Chondrocyte (in vitro differentiated cells): ENCODE results near the gene SELENOF. TPM values are rescaled to one million over a fixed set of nuclear protein-coding genes. Genes with fewer than 3 reads are reported as not detected.
"Not testable (repeated sequence)": the region's sequence is repeated elsewhere in the genome, so short reads cannot be mapped to it uniquely, and the experiment has no call there.

ENCODE experiments used
- DNase-seq: peaks from one replicate; pipeline ENCODE4 v3.0.0; 2021; ENCODE audit warnings: mixed read lengths, low spot score
- H3K27ac Mint-ChIP-seq: one replicate; pipeline ENCODE4 v1.8.0; 2021; ENCODE audit warnings: mild to moderate bottlenecking, moderate library complexity, mixed read lengths; ENCODE audit not compliant: unreplicated experiment
- H3K27me3 Mint-ChIP-seq: 2 replicates; pipeline ENCODE4 v1.8.0; 2021; ENCODE audit warnings: low read depth, mixed read lengths
- H3K36me3 Mint-ChIP-seq: 2 replicates; pipeline ENCODE4 v1.8.0; 2021; ENCODE audit warnings: low read depth, mixed read lengths
- H3K4me1 Mint-ChIP-seq: 2 replicates; pipeline ENCODE4 v1.8.0; 2021; ENCODE audit warnings: low read depth, mild to moderate bottlenecking, mixed read lengths
- H3K4me3 Mint-ChIP-seq: one replicate; pipeline ENCODE4 v1.8.0; 2021; ENCODE audit warnings: mild to moderate bottlenecking, moderate library complexity, mixed read lengths; ENCODE audit not compliant: unreplicated experiment
- H3K9me3 Mint-ChIP-seq: 2 replicates; pipeline ENCODE4 v1.8.0; 2021; ENCODE audit warnings: low read depth, mixed read lengths
- CTCF ChIP-seq: fragments of 200-600 bp; sonication (generic); IDR thresholded peaks from 2 replicates; pipeline ENCODE4 v1.5.0; 2021; ENCODE audit warnings: antibody characterized with exemption, mild to moderate bottlenecking, moderate library complexity
- total RNA-seq: library from RNA; stranded (reverse); gene quantifications from 3 replicates; pipeline ENCODE4 v1.2.1, GENCODE V29; 2021

The SELENOF gene
- total RNA-seq, 1 donor from 2014 or later = 184 TPM

- Mint-ChIP-seq H3K36me3 (peaks cover 2% of the 10 kb centered on the region), H3K4me3 (no peak overlapping the region), H3K9me3 (no peaks in the 10 kb centered on the region), H3K27me3 (no peaks in the 10 kb centered on the region), H3K4me1 (peaks cover 13% of the 10 kb centered on the region), H3K27ac (peak overlapping the region; percentile 61)
- no peak for DNase-seq
- TF ChIP-seq CTCF = no peak
Measured at GRCh38 chr1:86868477-86868876, 45.4 kb downstream of the SELENOF start.

GRCh38 chr1:86867278-86867677, 46.6 kb downstream of the SELENOF start:
- not testable (repeated sequence) for H3K4me3 Mint-ChIP-seq, H3K27ac Mint-ChIP-seq
- peaks cover 13% of the 10 kb centered on the region for H3K4me1 Mint-ChIP-seq

GRCh38 chr1:86866665-86867064, 47.3 kb downstream of the SELENOF start:
- no peak for DNase-seq
- no peaks in the 10 kb centered on the region for H3K9me3 Mint-ChIP-seq
- H3K36me3 Mint-ChIP-seq = peaks cover 2% of the 10 kb centered on the region
- peaks cover 13% of the 10 kb centered on the region for H3K4me1 Mint-ChIP-seq
- no peaks in the 10 kb centered on the region for H3K27me3 Mint-ChIP-seq
- no peak overlapping the region for H3K4me3 Mint-ChIP-seq
- TF ChIP-seq CTCF = no peak
- H3K27ac Mint-ChIP-seq = peak overlapping the region; percentile 36

More at GRCh38 chr1:86867278-86867677, 46.6 kb downstream of the SELENOF start:
- not testable (repeated sequence) for H3K27me3 Mint-ChIP-seq, H3K9me3 Mint-ChIP-seq, H3K36me3 Mint-ChIP-seq, DNase-seq

- no peak for DNase-seq
- Mint-ChIP-seq H3K4me3 (no peak overlapping the region), H3K4me1 (peaks cover 13% of the 10 kb centered on the region), H3K36me3 (peaks cover 2% of the 10 kb centered on the region), H3K9me3 (no peaks in the 10 kb centered on the region), H3K27me3 (no peaks in the 10 kb centered on the region), H3K27ac (peak overlapping the region; percentile 36)
- TF ChIP-seq CTCF = no peak
Measured at GRCh38 chr1:86865973-86866637, 47.8 kb downstream of the SELENOF start.

- no peak for TF ChIP-seq CTCF
- no peaks in the 10 kb centered on the region for H3K27me3 Mint-ChIP-seq
- peaks cover 5% of the 10 kb centered on the region for H3K36me3 Mint-ChIP-seq
- no peak overlapping the region for H3K4me3 Mint-ChIP-seq
- H3K27ac Mint-ChIP-seq = no peak overlapping the region
- peaks cover 4% of the 10 kb centered on the region for H3K4me1 Mint-ChIP-seq
- no peaks in the 10 kb centered on the region for H3K9me3 Mint-ChIP-seq
- no peak for DNase-seq
Measured at GRCh38 chr1:86862920-86863319, 51.0 kb downstream of the SELENOF start.

GRCh38 chr1:86861424-86861823, 52.5 kb downstream of the SELENOF start:
- TF ChIP-seq CTCF = no peak
- no peaks in the 10 kb centered on the region for H3K9me3 Mint-ChIP-seq
- no peak overlapping the region for H3K4me3 Mint-ChIP-seq
- peak overlapping the region; percentile 12 for H3K27ac Mint-ChIP-seq
- peaks cover 4% of the 10 kb centered on the region for H3K36me3 Mint-ChIP-seq
- no peak for DNase-seq
- no peaks in the 10 kb centered on the region for H3K27me3 Mint-ChIP-seq
- H3K4me1 Mint-ChIP-seq = peaks cover 2% of the 10 kb centered on the region
